Activated naive CD8-positive, alpha-beta T cell treated with anti-CD3 and anti-CD28 coated beads for 36 hours (primary cell): ENCODE measurements around the gene HIP1. TPM values are rescaled to one million over a fixed set of nuclear protein-coding genes. Genes with fewer than 3 reads are reported as not detected.
"Not testable (repeated sequence)": the region's sequence is repeated elsewhere in the genome, so short reads cannot be mapped to it uniquely, and the experiment has no call there.

Experiments used
- DNase-seq: peaks from one replicate; pipeline ENCODE4 v3.0.0; 2021
- H3K27ac Mint-ChIP-seq: one replicate; pipeline ENCODE4 v1.8.0; 2022; ENCODE audit warnings: mild to moderate bottlenecking, moderate library complexity, mixed read lengths
- H3K27me3 Mint-ChIP-seq: one replicate; pipeline ENCODE4 v1.8.0; 2022; ENCODE audit warnings: mild to moderate bottlenecking, mixed read lengths
- H3K36me3 Mint-ChIP-seq: one replicate; pipeline ENCODE4 v1.8.0; 2021; ENCODE audit warnings: mild to moderate bottlenecking, mixed read lengths
- H3K4me1 Mint-ChIP-seq: one replicate; pipeline ENCODE4 v1.8.0; 2021; ENCODE audit warnings: mixed read lengths
- H3K4me3 Mint-ChIP-seq: one replicate; pipeline ENCODE4 v1.8.0; 2022; ENCODE audit warnings: mild to moderate bottlenecking, moderate library complexity, mixed read lengths
- H3K9me3 Mint-ChIP-seq: one replicate; pipeline ENCODE4 v1.8.0; 2022; ENCODE audit warnings: mixed read lengths
- total RNA-seq, 2 experiments: library from RNA; stranded (reverse); gene quantifications; one replicate each; pipeline ENCODE4 v1.2.3, GENCODE V29; 2021

Gene HIP1
- total RNA-seq, 2 experiments from 2014 or later, result 1.4 to 1.9 TPM

- Mint-ChIP-seq H3K27ac (no peak overlapping the region), H3K9me3 (no peaks in the 10 kb centered on the region), H3K4me1 (peaks cover 23% of the 10 kb centered on the region), H3K27me3 (no peaks in the 10 kb centered on the region), H3K4me3 (no peak overlapping the region), H3K36me3 (no peaks in the 10 kb centered on the region)
- DNase-seq, result no peak
Observed at GRCh38 chr7:75614401-75614800, 124.3 kb downstream of the HIP1 start.

GRCh38 chr7:75613351-75613750 is 125.4 kb downstream of the HIP1 start:
- no peaks in the 10 kb centered on the region for H3K9me3 Mint-ChIP-seq
- peaks cover 16% of the 10 kb centered on the region for H3K4me1 Mint-ChIP-seq
- no peak for DNase-seq
- no peaks in the 10 kb centered on the region for H3K36me3 Mint-ChIP-seq
- H3K27me3 Mint-ChIP-seq, result no peaks in the 10 kb centered on the region
- H3K4me3 Mint-ChIP-seq, result no peak overlapping the region
- no peak overlapping the region for H3K27ac Mint-ChIP-seq

- no peak for DNase-seq
- Mint-ChIP-seq H3K4me3 (no peak overlapping the region), H3K36me3 (no peaks in the 10 kb centered on the region), H3K4me1 (peaks cover 2% of the 10 kb centered on the region), H3K27me3 (no peaks in the 10 kb centered on the region), H3K27ac (no peak overlapping the region), H3K9me3 (no peaks in the 10 kb centered on the region)
Observed at GRCh38 chr7:75611557-75612178, 127.1 kb downstream of the HIP1 start.

GRCh38 chr7:75609416-75609815 is 129.3 kb downstream of the HIP1 start:
- H3K27me3 Mint-ChIP-seq, H3K36me3 Mint-ChIP-seq, DNase-seq, H3K4me3 Mint-ChIP-seq, H3K4me1 Mint-ChIP-seq, H3K9me3 Mint-ChIP-seq, H3K27ac Mint-ChIP-seq: not testable (repeated sequence)

GRCh38 chr7:75608451-75609122 is 130.2 kb downstream of the HIP1 start:
- Mint-ChIP-seq H3K27me3 (no peaks in the 10 kb centered on the region), H3K27ac (no peak overlapping the region), H3K4me3 (no peak overlapping the region), H3K4me1 (no peaks in the 10 kb centered on the region), H3K36me3 (no peaks in the 10 kb centered on the region), H3K9me3 (no peaks in the 10 kb centered on the region)
- no peak for DNase-seq

- Mint-ChIP-seq H3K27me3 (no peaks in the 10 kb centered on the region), H3K36me3 (no peaks in the 10 kb centered on the region), H3K27ac (no peak overlapping the region), H3K9me3 (no peaks in the 10 kb centered on the region), H3K4me3 (no peak overlapping the region), H3K4me1 (no peaks in the 10 kb centered on the region)
- no peak for DNase-seq
Observed at GRCh38 chr7:75604408-75604807, 134.3 kb downstream of the HIP1 start.

GRCh38 chr7:75602831-75603230 is 135.9 kb downstream of the HIP1 start:
- H3K4me1 Mint-ChIP-seq, H3K36me3 Mint-ChIP-seq, H3K4me3 Mint-ChIP-seq, H3K27me3 Mint-ChIP-seq, DNase-seq, H3K27ac Mint-ChIP-seq, H3K9me3 Mint-ChIP-seq: not testable (repeated sequence)

GRCh38 chr7:75601539-75601938 is 137.2 kb downstream of the HIP1 start:
- Mint-ChIP-seq H3K27me3 (no peaks in the 10 kb centered on the region), H3K27ac (no peak overlapping the region), H3K4me1 (peaks cover 6% of the 10 kb centered on the region), H3K9me3 (no peaks in the 10 kb centered on the region), H3K4me3 (no peak overlapping the region), H3K36me3 (no peaks in the 10 kb centered on the region)
- no peak for DNase-seq

GRCh38 chr7:75600748-75601147 is 138.0 kb downstream of the HIP1 start:
- DNase-seq, H3K36me3 Mint-ChIP-seq, H3K4me3 Mint-ChIP-seq, H3K4me1 Mint-ChIP-seq, H3K9me3 Mint-ChIP-seq, H3K27me3 Mint-ChIP-seq, H3K27ac Mint-ChIP-seq: not testable (repeated sequence)

GRCh38 chr7:75599244-75599781 is 139.4 kb downstream of the HIP1 start:
- Mint-ChIP-seq H3K36me3 (no peaks in the 10 kb centered on the region), H3K9me3 (no peaks in the 10 kb centered on the region)

GRCh38 chr7:75596727-75597614 is 141.8 kb downstream of the HIP1 start:
- Mint-ChIP-seq H3K4me1 (peaks cover 13% of the 10 kb centered on the region), H3K9me3 (no peaks in the 10 kb centered on the region), H3K4me3 (no peak overlapping the region), H3K27ac (no peak overlapping the region), H3K36me3 (no peaks in the 10 kb centered on the region), H3K27me3 (no peaks in the 10 kb centered on the region)
- peak; percentile 8 for DNase-seq

More at GRCh38 chr7:75599244-75599781, 139.4 kb downstream of the HIP1 start:
- DNase-seq, result no peak
- Mint-ChIP-seq H3K27ac (no peak overlapping the region), H3K4me1 (peaks cover 13% of the 10 kb centered on the region), H3K27me3 (no peaks in the 10 kb centered on the region), H3K4me3 (no peak overlapping the region)

GRCh38 chr7:75595766-75596165 is 143.0 kb downstream of the HIP1 start:
- Mint-ChIP-seq H3K4me3 (no peak overlapping the region), H3K36me3 (no peaks in the 10 kb centered on the region), H3K9me3 (no peaks in the 10 kb centered on the region), H3K27me3 (no peaks in the 10 kb centered on the region), H3K4me1 (peaks cover 13% of the 10 kb centered on the region), H3K27ac (no peak overlapping the region)
- DNase-seq, result no peak

- not testable (repeated sequence) for H3K4me3 Mint-ChIP-seq, DNase-seq, H3K9me3 Mint-ChIP-seq, H3K27ac Mint-ChIP-seq, H3K27me3 Mint-ChIP-seq, H3K36me3 Mint-ChIP-seq
- H3K4me1 Mint-ChIP-seq, result peaks cover 13% of the 10 kb centered on the region
Observed at GRCh38 chr7:75593500-75594184, 145.1 kb downstream of the HIP1 start.

GRCh38 chr7:75591467-75592255 is 147.1 kb downstream of the HIP1 start:
- no peak overlapping the region for H3K27ac Mint-ChIP-seq

More at GRCh38 chr7:75591467-75592255, 147.1 kb downstream of the HIP1 start:
- Mint-ChIP-seq H3K4me3 (no peak overlapping the region), H3K27me3 (no peaks in the 10 kb centered on the region), H3K4me1 (peaks cover 8% of the 10 kb centered on the region), H3K36me3 (no peaks in the 10 kb centered on the region), H3K9me3 (no peaks in the 10 kb centered on the region)
- no peak for DNase-seq
